HG02885 (cell line): ENCODE results near the gene BORCS6.
"Not testable (repeated sequence)": the region's sequence is repeated elsewhere in the genome, so short reads cannot be mapped to it uniquely, and the experiment has no call there.

Experiments used
- ATAC-seq: cut with Tn5 transposase; IDR thresholded peaks from one replicate; pipeline ENCODE4 v1.9.1; 2021; ENCODE audit warnings: mild to moderate bottlenecking; ENCODE audit not compliant: unreplicated experiment, poor library complexity

Gene BORCS6

GRCh38 chr17:8175795-8176196, 14.2 kb downstream of the BORCS6 start:
- ATAC-seq: peak; percentile 6

- ATAC-seq: no peak
Observed at GRCh38 chr17:8173871-8174322, 16.1 kb downstream of the BORCS6 start.

- peak; percentile 73 for ATAC-seq
Observed at GRCh38 chr17:8173056-8173870, 16.7 kb downstream of the BORCS6 start.

GRCh38 chr17:8170186-8170585, 19.8 kb downstream of the BORCS6 start:
- ATAC-seq: not testable (repeated sequence)

- no peak for ATAC-seq
Observed at GRCh38 chr17:8167526-8167925, 22.5 kb downstream of the BORCS6 start.

GRCh38 chr17:8166731-8167130, 23.2 kb downstream of the BORCS6 start:
- no peak for ATAC-seq

- no peak for ATAC-seq
Observed at GRCh38 chr17:8164815-8165131, 25.2 kb downstream of the BORCS6 start.

GRCh38 chr17:8163978-8164814, 25.8 kb downstream of the BORCS6 start:
- no peak for ATAC-seq

GRCh38 chr17:8162997-8163977, 26.7 kb downstream of the BORCS6 start:
- ATAC-seq: peak; percentile 20

GRCh38 chr17:8162233-8162996, 27.6 kb downstream of the BORCS6 start, which contains the start of gene VAMP2:
Gene VAMP2, minus strand, starts transcription at chr17:8162948. Its CDS starts 69 bp downstream, at chr17:8162879.
- peak; percentile 46 for ATAC-seq

- no peak for ATAC-seq
Observed at GRCh38 chr17:8161289-8162232, 28.4 kb downstream of the BORCS6 start.

GRCh38 chr17:8160741-8161221, 29.2 kb downstream of the BORCS6 start:
- ATAC-seq: no peak

GRCh38 chr17:8160224-8160577, 29.8 kb downstream of the BORCS6 start:
- no peak for ATAC-seq

GRCh38 chr17:8159459-8160223, 30.3 kb downstream of the BORCS6 start:
- ATAC-seq: no peak

GRCh38 chr17:8159032-8159400, 31.0 kb downstream of the BORCS6 start:
- ATAC-seq: no peak

- no peak for ATAC-seq
Observed at GRCh38 chr17:8158267-8159031, 31.5 kb downstream of the BORCS6 start.
